Stimulated activated CD8-positive, alpha-beta memory T cell treated with anti-CD3 and anti-CD28 coated beads, Interleukin-7, amount 100 ng/mL, for 48 hours (primary cell): Measurements from ENCODE around the gene NOXA1.
"Not testable (repeated sequence)": the region's sequence is repeated elsewhere in the genome, so short reads cannot be mapped to it uniquely, and the experiment has no call there.

ENCODE experiments used
- DNase-seq, 2 donors: peaks; one replicate each; pipeline ENCODE4 v3.0.0-alpha.2; 2020; ENCODE audit warnings: low read depth in 1 of 2; ENCODE audit errors: extremely low read depth in 1 of 2

The NOXA1 gene

GRCh38 chr9:137405677-137406081, 17.5 kb upstream of the NOXA1 start:
- DNase-seq, result no peak

GRCh38 chr9:137406085-137406760, 17.0 kb upstream of the NOXA1 start:
- DNase-seq, result no peak

GRCh38 chr9:137406876-137407589, 16.2 kb upstream of the NOXA1 start:
- DNase-seq, result peak; percentile 21 to 38

- no peak for DNase-seq
Observed at GRCh38 chr9:137407590-137408300, 15.4 kb upstream of the NOXA1 start.

- DNase-seq, result no peak
Observed at GRCh38 chr9:137408651-137409405, 14.4 kb upstream of the NOXA1 start.

GRCh38 chr9:137409515-137409914, 13.7 kb upstream of the NOXA1 start:
- DNase-seq, result no peak

- DNase-seq, result not testable (repeated sequence)
Observed at GRCh38 chr9:137410236-137410890, 12.8 kb upstream of the NOXA1 start.

GRCh38 chr9:137410891-137411249, 12.3 kb upstream of the NOXA1 start:
- no peak for DNase-seq

- DNase-seq, result no peak
Observed at GRCh38 chr9:137411260-137411644, 11.9 kb upstream of the NOXA1 start.

GRCh38 chr9:137411645-137412380, 11.4 kb upstream of the NOXA1 start:
- peak; percentile 54 to 55 for DNase-seq

GRCh38 chr9:137412431-137412830, 10.8 kb upstream of the NOXA1 start:
- no peak for DNase-seq

- no peak for DNase-seq
Observed at GRCh38 chr9:137415451-137415850, 7.7 kb upstream of the NOXA1 start.

GRCh38 chr9:137416006-137416562, 7.1 kb upstream of the NOXA1 start:
- DNase-seq, result no peak

GRCh38 chr9:137416563-137417151, 6.5 kb upstream of the NOXA1 start:
- no peak for DNase-seq

GRCh38 chr9:137417161-137418021, 5.8 kb upstream of the NOXA1 start:
- DNase-seq, result no peak

- DNase-seq, result no peak
Observed at GRCh38 chr9:137421838-137422603, 1.2 kb upstream of the NOXA1 start.

GRCh38 chr9:137423514-137424291, 510 bp downstream of the NOXA1 start:
- DNase-seq, result no peak
